ENCODE results near the gene DACT3. TPM values are rescaled to one million over a fixed set of nuclear protein-coding genes. Genes with fewer than 3 reads are reported as not detected.
A peak's percentile ranks its signal among the peaks of the same experiment; 100 is the strongest.

The DACT3 gene
- 1 to 10 TPM; 3.4 to 7.0 TPM for total RNA-seq

GRCh38 chr19:46661020-46661731 lies at the start of gene DACT3:
Gene DACT3 (minus strand): TSS chr19:46661182. CDS start chr19:46661064, 118 bp downstream.
- Mint-ChIP-seq H3K27me3 (ENCODE audit: low read depth) (peaks cover 34% of the 10 kb centered on the region), H3K27ac (peak within 1 kb of the TSS; percentile 1)

GRCh38 chr19:46710687-46711086 lies 49.7 kb upstream of the DACT3 start:
- no peaks in the 10 kb centered on the region for H3K27me3 Mint-ChIP-seq (ENCODE audit: low read depth)
- peaks cover 2 to 9% of the 10 kb centered on the region in 2 donors for H3K36me3 Mint-ChIP-seq (ENCODE audit: insufficient read depth in 2 of 2)
- DNase-seq (no peak), ATAC-seq (replicated peaks in 1 of 2) (no peak)
- H3K9me3 Mint-ChIP-seq, result no peaks in the 10 kb centered on the region
- peaks cover 17% of the 10 kb centered on the region for H3K4me1 Mint-ChIP-seq (ENCODE audit: low read depth)
- H3K4me3 Mint-ChIP-seq, result no peak overlapping the region
- no peak overlapping the region for H3K27ac Mint-ChIP-seq

More at GRCh38 chr19:46661020-46661731, at the start of gene DACT3:
- Mint-ChIP-seq H3K4me1 (ENCODE audit: low read depth) (peaks cover 33% of the 10 kb centered on the region), H3K36me3 (ENCODE audit: insufficient read depth in 2 of 2) (no peaks in the 10 kb centered on the region), H3K9me3 (no peaks in the 10 kb centered on the region), H3K4me3 (peak within 1 kb of the TSS; percentile 84 to 85)
- DNase-seq (peak; percentile 100), ATAC-seq (replicated peaks in 1 of 2) (peak; percentile 88 to 89)

GRCh38 chr19:46704379-46705076 lies 43.5 kb upstream of the DACT3 start:
- peak; percentile 86 to 89 for DNase-seq
- Mint-ChIP-seq H3K27me3 (ENCODE audit: low read depth) (no peaks in the 10 kb centered on the region), H3K27ac (peak overlapping the region; percentile 77), H3K4me1 (ENCODE audit: low read depth) (peaks cover 11% of the 10 kb centered on the region), H3K4me3 (no peak overlapping the region), H3K36me3 (ENCODE audit: insufficient read depth in 2 of 2) (peaks cover 9 to 14% of the 10 kb centered on the region in 2 donors), H3K9me3 (no peaks in the 10 kb centered on the region)
- ATAC-seq (replicated peaks in 1 of 2), result peak; percentile 82

- peaks cover 11% of the 10 kb centered on the region for H3K4me1 Mint-ChIP-seq (ENCODE audit: low read depth)
- H3K9me3 Mint-ChIP-seq, result no peaks in the 10 kb centered on the region
- DNase-seq (no peak), ATAC-seq (replicated peaks in 1 of 2) (no peak)
- no peak overlapping the region for H3K27ac Mint-ChIP-seq
- H3K36me3 Mint-ChIP-seq (ENCODE audit: insufficient read depth in 2 of 2), result peaks cover 8 to 23% of the 10 kb centered on the region in 2 donors
- H3K4me3 Mint-ChIP-seq, result no peak overlapping the region
- no peaks in the 10 kb centered on the region for H3K27me3 Mint-ChIP-seq (ENCODE audit: low read depth)
Observed at GRCh38 chr19:46700704-46701103, 39.7 kb upstream of the DACT3 start.

- Mint-ChIP-seq H3K9me3 (no peaks in the 10 kb centered on the region), H3K27ac (no peak overlapping the region), H3K4me1 (ENCODE audit: low read depth) (no peaks in the 10 kb centered on the region), H3K4me3 (no peak overlapping the region), H3K36me3 (ENCODE audit: insufficient read depth in 2 of 2) (peaks cover 10 to 27% of the 10 kb centered on the region in 2 donors), H3K27me3 (ENCODE audit: low read depth) (no peaks in the 10 kb centered on the region)
- ATAC-seq (replicated peaks in 1 of 2) (no peak), DNase-seq (no peak)
Observed at GRCh38 chr19:46698395-46699321, 37.7 kb upstream of the DACT3 start.

- Mint-ChIP-seq H3K27ac (no peak overlapping the region), H3K27me3 (ENCODE audit: low read depth) (no peaks in the 10 kb centered on the region)
Observed at GRCh38 chr19:46697204-46697960, 36.4 kb upstream of the DACT3 start.

GRCh38 chr19:46696866-46697203 lies 35.9 kb upstream of the DACT3 start:
- peaks cover 22 to 42% of the 10 kb centered on the region in 2 donors for H3K36me3 Mint-ChIP-seq (ENCODE audit: insufficient read depth in 2 of 2)
- H3K27ac Mint-ChIP-seq, result no peak overlapping the region
- no peak for ATAC-seq (replicated peaks in 1 of 2)

More at GRCh38 chr19:46697204-46697960, 36.4 kb upstream of the DACT3 start:
- peak in 1 of 2 donors; percentile 25 for DNase-seq
- peak; percentile 13 to 32 for ATAC-seq (replicated peaks in 1 of 2)
- Mint-ChIP-seq H3K9me3 (no peaks in the 10 kb centered on the region), H3K36me3 (ENCODE audit: insufficient read depth in 2 of 2) (peaks cover 18 to 36% of the 10 kb centered on the region in 2 donors), H3K4me1 (ENCODE audit: low read depth) (no peaks in the 10 kb centered on the region), H3K4me3 (no peak overlapping the region)

GRCh38 chr19:46696052-46696451 lies 35.1 kb upstream of the DACT3 start:
- Mint-ChIP-seq H3K27me3 (ENCODE audit: low read depth) (no peaks in the 10 kb centered on the region), H3K36me3 (ENCODE audit: insufficient read depth in 2 of 2) (peaks cover 23 to 46% of the 10 kb centered on the region in 2 donors), H3K9me3 (no peaks in the 10 kb centered on the region), H3K27ac (no peak overlapping the region), H3K4me1 (ENCODE audit: low read depth) (no peaks in the 10 kb centered on the region), H3K4me3 (no peak overlapping the region)
- ATAC-seq (replicated peaks in 1 of 2), result no peak
- no peak for DNase-seq

More at GRCh38 chr19:46696866-46697203, 35.9 kb upstream of the DACT3 start:
- H3K27me3 Mint-ChIP-seq (ENCODE audit: low read depth), result no peaks in the 10 kb centered on the region
- H3K4me3 Mint-ChIP-seq, result no peak overlapping the region
- no peak for DNase-seq
- H3K4me1 Mint-ChIP-seq (ENCODE audit: low read depth), result no peaks in the 10 kb centered on the region
- no peaks in the 10 kb centered on the region for H3K9me3 Mint-ChIP-seq

GRCh38 chr19:46693760-46694159 lies 32.8 kb upstream of the DACT3 start:
- H3K4me3 Mint-ChIP-seq, result no peak overlapping the region
- H3K27me3 Mint-ChIP-seq (ENCODE audit: low read depth), result no peaks in the 10 kb centered on the region
- no peaks in the 10 kb centered on the region for H3K9me3 Mint-ChIP-seq
- no peak overlapping the region for H3K27ac Mint-ChIP-seq
- no peak for DNase-seq
- no peaks in the 10 kb centered on the region for H3K4me1 Mint-ChIP-seq (ENCODE audit: low read depth)
- no peak for ATAC-seq (replicated peaks in 1 of 2)
- peaks cover 27 to 59% of the 10 kb centered on the region in 2 donors for H3K36me3 Mint-ChIP-seq (ENCODE audit: insufficient read depth in 2 of 2)

- ATAC-seq (replicated peaks in 1 of 2) (no peak), DNase-seq (no peak)
- H3K27me3 Mint-ChIP-seq (ENCODE audit: low read depth), result no peaks in the 10 kb centered on the region
- H3K4me1 Mint-ChIP-seq (ENCODE audit: low read depth), result no peaks in the 10 kb centered on the region
- no peak overlapping the region for H3K27ac Mint-ChIP-seq
- H3K4me3 Mint-ChIP-seq, result no peak overlapping the region
- no peaks in the 10 kb centered on the region for H3K9me3 Mint-ChIP-seq
- H3K36me3 Mint-ChIP-seq (ENCODE audit: insufficient read depth in 2 of 2), result peaks cover 27 to 61% of the 10 kb centered on the region in 2 donors
Observed at GRCh38 chr19:46692918-46693722, 32.1 kb upstream of the DACT3 start.

GRCh38 chr19:46691948-46692347 lies 31.0 kb upstream of the DACT3 start:
- Mint-ChIP-seq H3K9me3 (no peaks in the 10 kb centered on the region), H3K36me3 (ENCODE audit: insufficient read depth in 2 of 2) (peaks cover 27 to 62% of the 10 kb centered on the region in 2 donors), H3K4me1 (ENCODE audit: low read depth) (no peaks in the 10 kb centered on the region), H3K27me3 (ENCODE audit: low read depth) (no peaks in the 10 kb centered on the region), H3K4me3 (no peak overlapping the region), H3K27ac (no peak overlapping the region)
- DNase-seq (no peak), ATAC-seq (replicated peaks in 1 of 2) (no peak)

- DNase-seq (no peak), ATAC-seq (replicated peaks in 1 of 2) (no peak)
- no peaks in the 10 kb centered on the region for H3K9me3 Mint-ChIP-seq
- H3K4me3 Mint-ChIP-seq, result no peak overlapping the region
- H3K36me3 Mint-ChIP-seq (ENCODE audit: insufficient read depth in 2 of 2), result peaks cover 27 to 55% of the 10 kb centered on the region in 2 donors
- no peaks in the 10 kb centered on the region for H3K4me1 Mint-ChIP-seq (ENCODE audit: low read depth)
- no peaks in the 10 kb centered on the region for H3K27me3 Mint-ChIP-seq (ENCODE audit: low read depth)
- H3K27ac Mint-ChIP-seq, result no peak overlapping the region
Observed at GRCh38 chr19:46691104-46691503, 30.1 kb upstream of the DACT3 start.
